Muscle layer of duodenum (tissue), 2 donors: ENCODE measurements around the gene CARD11.
A peak's percentile ranks its signal among the peaks of the same experiment; 100 is the strongest.

ENCODE experiments used
- H3K27ac ChIP-seq: one replicate; pipeline ENCODE4 v1.7.0; 2013; ENCODE audit warnings: mild to moderate bottlenecking, low read length
- H3K27me3 ChIP-seq: one replicate; pipeline ENCODE4 v1.7.0; 2013; ENCODE audit warnings: low read depth, mild to moderate bottlenecking, control low read depth, low read length
- H3K36me3 ChIP-seq, 2 donors: one replicate each; pipeline ENCODE4 v1.7.0; 2013; ENCODE audit warnings: low read length in 2 of 2, control low read depth in 1 of 2, mild to moderate bottlenecking in 1 of 2; ENCODE audit not compliant: insufficient read depth in 2 of 2, control insufficient read depth in 1 of 2
- H3K4me1 ChIP-seq, 2 donors: one replicate each; pipeline ENCODE4 v1.7.0; 2013; ENCODE audit warnings: low read length in 2 of 2, mild to moderate bottlenecking in 2 of 2, control low read depth in 1 of 2, moderate library complexity in 1 of 2; ENCODE audit not compliant: insufficient read depth in 2 of 2, control insufficient read depth in 1 of 2
- H3K4me3 ChIP-seq, 2 donors: one replicate each; pipeline ENCODE4 v1.7.0; 2013; ENCODE audit warnings: low read length in 2 of 2, low read depth in 1 of 2, mild to moderate bottlenecking in 1 of 2
- H3K9me3 ChIP-seq, 2 donors: one replicate each; pipeline ENCODE4 v1.7.0; 2013; ENCODE audit warnings: low read length in 2 of 2, control low read depth in 1 of 2, mild to moderate bottlenecking in 1 of 2; ENCODE audit not compliant: control insufficient read depth in 1 of 2
- donor health status: healthy.

Gene CARD11

DNA sequence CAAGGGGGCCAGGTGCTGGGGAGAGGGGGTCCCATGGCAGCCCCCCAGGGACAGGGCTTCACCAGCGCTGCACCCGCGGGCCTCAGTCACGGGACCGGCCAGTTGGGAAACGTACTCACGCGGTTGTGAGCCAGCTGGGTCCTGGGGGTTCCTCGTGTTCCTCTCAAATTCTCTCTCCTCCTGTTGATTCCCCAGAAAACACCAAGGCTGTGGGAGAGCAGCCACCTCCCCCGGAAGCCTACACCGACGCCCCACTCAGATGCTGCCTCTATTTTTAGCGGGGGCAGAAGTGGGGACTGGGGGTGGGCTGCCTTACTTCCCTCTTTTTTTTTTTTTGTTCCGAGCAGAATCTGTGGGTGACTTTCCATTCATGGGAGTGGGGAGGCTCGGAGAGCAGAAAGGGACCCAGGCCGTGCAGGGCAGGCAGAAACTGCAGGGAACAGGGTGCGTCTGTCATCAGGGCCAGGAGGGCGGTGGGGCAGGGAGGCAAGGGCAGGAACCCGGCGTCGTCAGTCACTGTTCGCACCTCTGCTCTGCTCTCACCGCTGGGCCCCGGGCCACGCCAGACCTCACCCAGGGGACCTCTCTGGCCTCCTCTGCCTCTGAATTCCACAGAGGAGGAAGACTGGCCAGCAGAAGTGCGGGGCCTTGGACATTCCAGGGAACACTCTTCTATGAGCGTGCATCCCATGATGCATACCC, 63.1 kb downstream of the CARD11 start:
- Histone ChIP-seq H3K36me3 (no peaks in the 10 kb centered on the region), H3K27me3 (peaks cover 13% of the 10 kb centered on the region), H3K9me3 (no peaks in the 10 kb centered on the region), H3K27ac (no peak overlapping the region), H3K4me1 (no peaks in the 10 kb centered on the region), H3K4me3 (no peak overlapping the region)

DNA sequence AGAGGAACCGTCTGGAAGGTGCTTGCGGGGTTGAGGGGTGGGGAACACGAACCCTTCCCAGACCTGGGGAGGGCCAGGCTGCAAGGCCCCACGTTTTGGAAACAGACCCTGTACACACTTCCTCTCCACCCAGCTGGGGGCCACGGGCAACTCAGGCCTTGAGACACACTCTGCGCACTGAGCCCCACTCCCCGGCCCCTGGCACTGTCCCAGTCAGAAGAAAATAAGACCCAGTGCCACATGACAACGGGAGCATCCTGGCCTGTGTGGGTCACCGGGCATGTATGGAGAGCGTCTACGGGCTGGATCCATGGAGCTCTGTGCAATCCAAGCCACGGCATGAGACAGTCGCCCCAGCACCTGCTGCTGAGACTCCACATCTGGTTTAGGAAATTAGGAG, 63.7 kb downstream of the CARD11 start:
- Histone ChIP-seq H3K9me3 (no peaks in the 10 kb centered on the region), H3K4me3 (no peak overlapping the region), H3K36me3 (no peaks in the 10 kb centered on the region), H3K27ac (no peak overlapping the region), H3K27me3 (peaks cover 13% of the 10 kb centered on the region), H3K4me1 (no peaks in the 10 kb centered on the region)

DNA sequence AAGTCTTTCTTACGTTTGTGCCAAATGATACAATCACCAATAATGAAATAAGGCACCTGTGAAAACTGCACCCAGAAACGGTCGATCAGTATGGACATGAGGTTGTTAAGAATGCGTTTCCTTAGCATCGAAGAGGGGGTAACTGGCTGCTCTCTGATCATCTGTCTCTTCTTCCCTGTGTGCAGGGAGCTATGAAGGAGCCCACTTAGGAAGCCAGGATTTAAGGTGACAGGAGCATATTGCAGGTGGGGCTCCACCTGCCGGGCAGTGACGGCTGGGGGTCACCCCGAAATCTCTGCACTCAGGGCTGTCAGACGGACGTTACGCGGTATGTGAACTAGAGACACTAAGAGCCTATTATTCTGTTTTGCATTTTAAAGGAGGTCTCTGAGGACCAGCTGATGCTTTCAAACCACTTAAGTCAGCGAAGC, 64.5 kb downstream of the CARD11 start:
- Histone ChIP-seq H3K27me3 (peaks cover 13% of the 10 kb centered on the region), H3K4me1 (no peaks in the 10 kb centered on the region), H3K27ac (no peak overlapping the region), H3K9me3 (no peaks in the 10 kb centered on the region), H3K4me3 (peak overlapping the region in 1 of 2 donors; percentile 33), H3K36me3 (no peaks in the 10 kb centered on the region)

DNA sequence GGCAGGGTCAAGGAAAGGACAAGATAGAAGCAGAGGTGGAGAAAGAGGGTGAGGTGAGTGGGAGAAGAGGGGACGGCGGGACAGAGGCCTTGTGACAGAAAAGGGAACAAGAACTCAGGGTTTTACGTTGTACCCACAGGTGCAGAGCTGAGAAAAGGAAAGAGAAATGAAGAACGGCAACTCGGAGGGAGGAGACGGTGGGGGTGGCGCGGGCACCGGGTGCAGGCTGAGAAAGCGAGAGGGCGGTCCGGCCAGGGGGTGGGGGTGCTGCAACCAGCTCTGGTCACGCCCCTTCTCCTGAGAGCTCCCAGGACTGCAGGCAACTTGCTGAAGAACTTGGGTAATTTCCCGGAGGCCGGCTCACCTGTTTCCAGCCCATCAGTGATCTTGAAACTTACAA, 65.3 kb downstream of the CARD11 start:
- Histone ChIP-seq H3K4me1 (no peaks in the 10 kb centered on the region), H3K4me3 (peak overlapping the region in 1 of 2 donors; percentile 33), H3K27ac (no peak overlapping the region), H3K36me3 (no peaks in the 10 kb centered on the region), H3K9me3 (no peaks in the 10 kb centered on the region), H3K27me3 (peaks cover 13% of the 10 kb centered on the region)

DNA sequence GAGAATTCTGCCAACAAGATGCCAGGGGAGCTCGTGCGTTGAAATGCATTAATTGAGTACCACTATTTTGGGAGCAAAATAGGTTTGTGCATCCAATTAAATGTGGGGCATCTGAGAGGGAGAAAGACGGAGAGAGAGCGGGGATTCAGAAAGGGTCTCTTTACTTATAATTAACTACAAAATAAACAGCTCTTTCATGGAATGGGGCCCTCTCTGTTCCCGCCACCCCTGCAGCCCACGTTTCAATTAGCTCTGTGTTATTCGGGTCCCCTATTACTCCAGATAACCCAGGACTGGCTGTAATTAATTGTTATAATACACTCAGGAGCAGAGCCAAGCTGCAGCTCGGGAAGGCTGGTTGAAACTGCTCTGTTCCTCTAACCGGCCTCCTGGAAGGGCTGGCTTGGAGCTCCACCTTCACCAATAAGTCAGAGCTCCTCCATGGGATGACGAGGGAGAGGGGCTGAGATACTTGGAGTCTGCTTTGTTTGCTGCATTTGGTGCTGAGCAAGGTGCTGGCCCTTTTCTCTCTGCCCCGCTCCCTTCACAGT, 67.8 kb downstream of the CARD11 start:
- no peaks in the 10 kb centered on the region for H3K36me3 ChIP-seq
- peaks cover 10% of the 10 kb centered on the region for H3K27me3 ChIP-seq
- H3K4me1 ChIP-seq: no peaks in the 10 kb centered on the region
- no peaks in the 10 kb centered on the region for H3K9me3 ChIP-seq
- no peak overlapping the region for H3K27ac ChIP-seq
- H3K4me3 ChIP-seq: no peak overlapping the region

DNA sequence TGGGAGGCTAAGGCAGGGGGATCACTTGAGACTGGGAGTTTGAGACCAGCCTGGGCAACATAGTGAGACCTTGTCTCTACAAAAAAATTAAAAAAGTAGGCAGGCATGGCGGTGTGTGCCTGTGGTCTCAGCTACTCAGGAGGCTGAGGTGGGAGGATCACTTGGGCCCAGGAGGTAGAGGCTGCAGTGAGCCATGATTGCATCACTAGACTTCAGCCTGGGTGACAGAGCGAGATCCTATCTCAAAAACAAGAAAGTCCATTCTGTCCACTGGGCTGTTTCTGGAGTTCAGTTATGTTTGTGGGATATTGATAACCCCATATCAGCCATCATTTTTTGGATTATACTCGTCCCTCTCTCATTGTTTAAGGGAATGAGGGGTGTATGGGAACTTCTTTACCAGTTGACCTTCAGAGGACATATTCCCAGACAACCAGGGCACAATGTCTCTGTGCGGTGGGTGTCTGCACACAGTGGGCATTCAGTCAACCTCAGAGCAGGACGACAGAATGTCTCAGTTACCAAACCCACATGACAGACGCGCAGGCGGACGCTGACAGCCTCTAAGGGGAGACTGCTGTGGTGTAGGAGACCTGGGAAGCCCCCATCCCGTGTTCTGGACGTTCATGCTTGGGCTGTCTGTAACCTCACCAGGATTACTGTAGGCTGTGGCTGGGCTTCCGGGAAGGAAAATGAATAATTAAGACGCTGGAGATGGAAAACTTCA, 69.4 kb downstream of the CARD11 start:
- Histone ChIP-seq H3K36me3 (no peaks in the 10 kb centered on the region), H3K4me1 (no peaks in the 10 kb centered on the region), H3K27me3 (peaks cover 6% of the 10 kb centered on the region), H3K27ac (no peak overlapping the region), H3K4me3 (no peak overlapping the region), H3K9me3 (no peaks in the 10 kb centered on the region)

DNA sequence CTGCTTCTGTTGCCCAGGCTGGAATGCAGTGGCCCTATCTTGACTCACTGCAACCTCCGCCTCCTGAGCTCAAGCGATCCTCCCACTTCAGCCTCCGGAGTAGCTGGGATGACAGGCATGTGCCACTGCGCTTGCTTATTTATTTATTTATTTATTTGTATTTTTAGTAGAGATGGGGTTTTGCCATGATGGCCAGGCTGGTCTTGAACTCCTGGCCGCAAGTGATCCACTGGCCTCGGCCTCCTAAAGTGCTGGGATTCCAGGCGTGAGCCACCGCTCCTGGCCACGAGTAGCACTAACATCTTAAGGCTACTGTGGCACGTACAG, 70.9 kb downstream of the CARD11 start:
- Histone ChIP-seq H3K4me3 (no peak overlapping the region), H3K9me3 (no peaks in the 10 kb centered on the region), H3K4me1 (no peaks in the 10 kb centered on the region), H3K36me3 (no peaks in the 10 kb centered on the region), H3K27ac (no peak overlapping the region), H3K27me3 (no peaks in the 10 kb centered on the region)

DNA sequence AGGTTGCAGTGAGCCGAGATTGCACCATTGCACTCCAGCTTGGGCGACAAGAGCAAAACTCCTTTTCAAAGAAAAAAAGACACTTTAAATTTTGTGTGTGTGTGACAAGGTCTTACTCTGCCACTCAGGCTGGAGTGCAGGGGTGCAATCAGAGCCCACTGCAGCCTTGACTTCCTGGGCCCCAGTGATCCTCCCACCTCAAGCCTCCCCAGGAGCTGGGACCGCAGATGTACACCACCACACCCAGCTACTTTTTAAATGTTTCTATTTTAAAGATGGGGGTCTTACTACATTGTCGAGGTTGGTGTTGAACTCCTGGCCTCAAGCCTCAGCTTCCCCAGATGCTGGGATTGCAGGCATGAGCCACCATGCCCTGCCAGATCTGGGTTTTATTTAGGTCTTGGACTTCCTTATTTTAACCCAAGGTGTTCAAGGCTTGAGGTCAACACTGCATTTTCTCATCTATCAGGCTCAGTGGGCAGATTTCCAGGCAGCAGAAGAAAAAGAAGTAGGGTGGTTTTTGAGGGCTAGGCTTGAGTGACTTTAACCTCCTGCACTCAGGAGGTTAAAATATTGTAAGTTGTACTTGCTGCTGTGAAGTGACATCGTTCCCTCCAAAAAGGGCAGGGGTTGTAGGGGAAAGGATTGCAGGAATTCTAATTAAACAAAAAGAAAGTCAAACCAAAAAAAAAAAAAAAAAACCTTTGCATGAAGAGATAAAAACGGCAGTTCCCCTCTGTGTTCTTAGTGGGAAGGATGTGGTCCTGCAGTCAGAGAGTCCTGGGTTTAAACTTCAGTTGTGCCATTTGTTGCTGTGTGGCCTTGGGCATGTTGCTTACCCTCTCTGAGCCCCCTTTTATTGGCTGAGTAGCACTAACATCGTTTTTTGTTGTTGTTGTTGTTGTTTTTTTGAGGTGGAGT, 71.5 kb downstream of the CARD11 start:
- H3K4me1 ChIP-seq: no peaks in the 10 kb centered on the region
- no peaks in the 10 kb centered on the region for H3K9me3 ChIP-seq
- H3K4me3 ChIP-seq: no peak overlapping the region
- no peaks in the 10 kb centered on the region for H3K36me3 ChIP-seq
- no peak overlapping the region for H3K27ac ChIP-seq
- no peaks in the 10 kb centered on the region for H3K27me3 ChIP-seq

DNA sequence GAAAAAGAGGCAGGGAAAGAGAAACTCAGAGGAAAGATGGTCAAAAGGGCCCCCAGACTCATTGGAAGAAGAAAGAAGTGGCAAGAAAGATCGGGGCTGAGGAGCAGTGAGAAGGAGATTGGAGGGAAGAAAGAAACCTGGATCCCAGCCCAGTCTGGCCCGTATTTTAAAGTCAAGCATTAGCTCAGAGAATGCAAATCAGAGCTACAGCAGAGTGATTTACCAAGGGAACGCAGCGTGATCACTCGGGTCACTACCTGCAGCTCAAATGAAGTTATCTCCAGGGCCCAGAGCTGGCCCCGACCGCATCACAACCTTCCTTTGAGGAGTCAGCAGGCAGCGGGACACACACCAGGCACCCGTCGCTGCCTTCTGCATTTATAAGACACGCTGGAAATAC, 72.8 kb downstream of the CARD11 start:
- Histone ChIP-seq H3K9me3 (peaks cover 3 to 12% of the 10 kb centered on the region in 2 donors), H3K27ac (no peak overlapping the region), H3K36me3 (no peaks in the 10 kb centered on the region), H3K27me3 (no peaks in the 10 kb centered on the region), H3K4me1 (no peaks in the 10 kb centered on the region), H3K4me3 (no peak overlapping the region)

DNA sequence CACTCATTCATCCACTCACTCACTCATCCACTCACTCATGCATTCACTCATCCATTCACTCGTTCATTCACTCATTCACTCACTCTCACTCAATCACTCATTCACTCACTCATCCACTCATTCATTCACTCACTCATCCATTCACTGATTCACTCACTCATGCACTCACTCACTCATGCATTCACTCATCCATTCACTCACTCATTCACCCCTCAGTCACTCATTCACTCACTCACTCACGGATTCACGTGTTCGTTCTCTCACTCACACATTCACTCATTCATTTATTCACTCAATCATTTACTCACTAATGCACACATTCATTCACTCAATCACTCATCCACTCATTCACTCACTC, 73.4 kb downstream of the CARD11 start:
- H3K4me1 ChIP-seq: no peaks in the 10 kb centered on the region
- no peak overlapping the region for H3K27ac ChIP-seq
- no peaks in the 10 kb centered on the region for H3K27me3 ChIP-seq
- H3K9me3 ChIP-seq: peaks cover 7 to 18% of the 10 kb centered on the region in 2 donors
- H3K36me3 ChIP-seq: no peaks in the 10 kb centered on the region
- no peak overlapping the region for H3K4me3 ChIP-seq
